DOHH2 (cell line): ENCODE data around the gene RBM44.

ENCODE experiments used
- H3F3A ChIP-seq: fragments of 200-600 bp; sonication (generic), shearing (Covaris generic); 2 replicates; pipeline ENCODE4 v1.6.0; 2016; ENCODE audit warnings: antibody characterized with exemption, mild to moderate bottlenecking; ENCODE audit not compliant: control insufficient read depth, insufficient read depth
- H3K27ac ChIP-seq: fragments of 200-600 bp; sonication (generic); 2 replicates; pipeline ENCODE4 v1.5.1; 2014; ENCODE audit warnings: low read depth, mild to moderate bottlenecking, low read length, moderate library complexity
- H3K27me3 ChIP-seq: fragments of 200-600 bp; sonication (generic); 2 replicates; pipeline ENCODE4 v1.6.1; 2014; ENCODE audit warnings: mild to moderate bottlenecking, low read length, mixed read lengths; ENCODE audit not compliant: control insufficient read depth
- H3K36me3 ChIP-seq: fragments of 200-600 bp; sonication (generic); 2 replicates; pipeline ENCODE4 v1.6.1; 2014; ENCODE audit warnings: mild to moderate bottlenecking, low read length, moderate library complexity, mixed read lengths; ENCODE audit not compliant: control insufficient read depth
- H3K4me1 ChIP-seq: fragments of 200-600 bp; sonication (generic); 2 replicates; pipeline ENCODE4 v1.6.1; 2014; ENCODE audit warnings: mild to moderate bottlenecking, low read length, mixed read lengths; ENCODE audit not compliant: control insufficient read depth
- H3K4me2 ChIP-seq: fragments of 200-600 bp; sonication (generic); 2 replicates; pipeline ENCODE4 v1.6.0; 2014; ENCODE audit warnings: mild to moderate bottlenecking, low read length, moderate library complexity
- H3K4me3 ChIP-seq: fragments of 200-600 bp; sonication (generic); 2 replicates; pipeline ENCODE4 v1.5.1; 2014; ENCODE audit warnings: mild to moderate bottlenecking, low read length, mixed read lengths
- H3K79me2 ChIP-seq: fragments of 200-600 bp; sonication (generic); 2 replicates; pipeline ENCODE4 v1.6.1; 2014; ENCODE audit warnings: mild to moderate bottlenecking, low read length, mixed read lengths; ENCODE audit not compliant: control insufficient read depth
- H3K9me2 ChIP-seq: fragments of 200-600 bp; sonication (generic); replicated peaks from 2 replicates; pipeline ENCODE4 v1.6.1; 2014; ENCODE audit warnings: mild to moderate bottlenecking, low read length, mixed read lengths; ENCODE audit not compliant: control insufficient read depth
- H3K9me3 ChIP-seq: fragments of 200-600 bp; sonication (generic); 2 replicates; pipeline ENCODE4 v1.6.1; 2014; ENCODE audit warnings: antibody characterized with exemption, low read length, mixed read lengths; ENCODE audit not compliant: control insufficient read depth, insufficient read depth
- H4K20me1 ChIP-seq: fragments of 200-600 bp; sonication (generic); 2 replicates; pipeline ENCODE4 v1.6.0; 2014; ENCODE audit warnings: low read depth, mild to moderate bottlenecking, antibody characterized with exemption, low read length, moderate library complexity; ENCODE audit not compliant: control insufficient read depth, insufficient read depth
- CTCF ChIP-seq: fragments of 200-600 bp; sonication (generic); IDR thresholded peaks from one replicate; pipeline ENCODE4 v1.5.1; 2014; ENCODE audit warnings: antibody characterized with exemption, mild to moderate bottlenecking, low read depth, low read length; ENCODE audit not compliant: poor library complexity, severe bottlenecking
- EZH2phosphoT487 ChIP-seq: fragments of 200-600 bp; sonication (generic); IDR thresholded peaks from 2 replicates; pipeline ENCODE4 v1.6.1; 2017; ENCODE audit warnings: borderline replicate concordance, mild to moderate bottlenecking, antibody characterized with exemption, low read length, moderate library complexity, mixed read lengths

The RBM44 gene

GRCh38 chr2:237883951-237884446 lies 85.4 kb downstream of the RBM44 start:
- H3K79me2 ChIP-seq: no peaks in the 10 kb centered on the region
- no peak overlapping the region for H3K4me2 ChIP-seq
- H3K4me3 ChIP-seq: no peak overlapping the region
- H4K20me1 ChIP-seq: no peaks in the 10 kb centered on the region
- H3K27me3 ChIP-seq: no peaks in the 10 kb centered on the region
- no peaks in the 10 kb centered on the region for H3F3A ChIP-seq
- no peaks in the 10 kb centered on the region for H3K36me3 ChIP-seq
- no peak overlapping the region for H3K27ac ChIP-seq
- no peaks in the 10 kb centered on the region for H3K9me2 ChIP-seq
- H3K4me1 ChIP-seq: no peaks in the 10 kb centered on the region
- no peaks in the 10 kb centered on the region for H3K9me3 ChIP-seq
- TF ChIP-seq EZH2phosphoT487 (no peak), CTCF (no peak)

DNA sequence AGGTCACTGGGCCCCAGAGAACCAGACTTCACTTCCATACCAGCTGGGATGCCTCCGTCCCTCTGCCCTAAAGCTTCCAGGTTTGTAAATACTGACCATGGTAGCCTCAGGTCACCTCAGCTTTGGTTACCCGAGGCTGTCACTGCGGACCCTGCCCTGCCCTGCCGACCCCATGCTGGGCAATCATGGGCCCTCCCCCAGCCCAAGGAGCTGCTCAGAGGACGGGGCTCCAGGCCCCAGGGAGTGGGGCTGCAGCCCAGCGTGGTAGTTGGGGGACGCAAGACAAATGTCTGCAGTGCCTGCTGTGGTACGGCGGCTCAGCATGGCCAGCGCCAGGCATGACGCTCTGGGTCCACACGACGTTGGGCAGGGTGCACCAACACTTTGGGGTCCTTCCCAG lies 86.1 kb downstream of the RBM44 start:
- H3K27me3 ChIP-seq: no peaks in the 10 kb centered on the region
- no peaks in the 10 kb centered on the region for H3K9me3 ChIP-seq
- no peaks in the 10 kb centered on the region for H3K79me2 ChIP-seq
- H3K4me2 ChIP-seq: no peak overlapping the region
- H3K4me3 ChIP-seq: no peak overlapping the region
- H3K9me2 ChIP-seq: no peaks in the 10 kb centered on the region
- peaks cover 6% of the 10 kb centered on the region; the same call in 1 of the 2 replicates for H3F3A ChIP-seq
- no peaks in the 10 kb centered on the region for H3K4me1 ChIP-seq
- H3K36me3 ChIP-seq: no peaks in the 10 kb centered on the region
- H4K20me1 ChIP-seq: no peaks in the 10 kb centered on the region
- TF ChIP-seq CTCF (no peak), EZH2phosphoT487 (no peak)
- no peak overlapping the region for H3K27ac ChIP-seq

DNA sequence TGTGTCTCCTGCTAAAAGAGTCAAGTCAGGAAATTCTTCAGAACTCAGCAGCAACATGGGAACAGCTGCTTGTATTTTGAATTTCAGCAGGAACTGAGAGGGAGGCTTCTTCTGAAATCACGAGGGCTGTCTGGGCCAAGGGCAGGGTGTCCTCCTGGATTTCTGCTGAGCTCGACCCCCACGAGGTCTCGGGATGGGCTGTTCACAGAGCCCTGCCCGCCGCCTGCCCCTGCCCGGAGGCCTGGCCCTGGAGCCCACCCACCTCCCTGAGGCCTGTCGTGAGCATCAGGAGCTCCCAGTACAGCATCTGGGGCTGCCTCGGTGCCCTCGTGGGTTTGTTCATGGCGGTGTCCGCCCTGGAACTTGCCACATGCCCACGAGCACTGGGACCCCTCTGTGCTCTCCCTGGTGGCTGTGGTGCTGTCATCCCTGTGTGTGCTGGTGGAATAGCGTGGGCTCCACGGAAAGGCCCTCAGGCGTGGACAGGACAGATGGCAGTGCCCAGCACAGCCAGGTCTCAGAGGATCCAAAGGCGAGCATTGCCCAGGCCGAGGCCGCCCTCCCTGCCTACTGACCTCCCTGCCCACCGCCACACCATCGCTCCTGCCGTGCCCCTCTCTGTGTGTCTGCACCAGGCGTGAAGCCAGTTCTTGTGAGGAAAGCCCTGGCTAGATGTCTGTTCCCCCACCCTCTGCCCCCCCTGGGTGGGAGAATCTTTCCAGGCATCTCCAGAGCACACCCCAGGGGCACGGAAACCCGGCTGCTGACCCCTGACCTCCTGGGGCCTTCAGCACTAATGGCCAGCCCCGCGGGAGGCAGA lies 86.7 kb downstream of the RBM44 start:
- Histone ChIP-seq H3F3A (peaks cover 6% of the 10 kb centered on the region; the same call in 1 of the 2 replicates), H4K20me1 (no peaks in the 10 kb centered on the region), H3K9me2 (no peaks in the 10 kb centered on the region), H3K4me2 (no peak overlapping the region), H3K27me3 (no peaks in the 10 kb centered on the region), H3K4me3 (no peak overlapping the region), H3K4me1 (peaks cover 5% of the 10 kb centered on the region), H3K36me3 (no peaks in the 10 kb centered on the region), H3K27ac (no peak overlapping the region), H3K9me3 (no peaks in the 10 kb centered on the region), H3K79me2 (no peaks in the 10 kb centered on the region)
- TF ChIP-seq CTCF (no peak), EZH2phosphoT487 (no peak)
